OCI-LY3 (cell line): ENCODE data around the gene AMBRA1.
A peak's percentile ranks its signal among the peaks of the same experiment; 100 is the strongest.

Experiments
- H2AFZ ChIP-seq: fragments of 200-600, 300-600 bp; shearing (Covaris generic); 2 replicates; pipeline ENCODE4 v1.6.0; 2014; ENCODE audit warnings: antibody characterized with exemption, low read depth, low read length
- H3K27ac ChIP-seq: fragments of 200-600, 300-600 bp; sonication (generic); 2 replicates; pipeline ENCODE4 v1.5.1; 2014; ENCODE audit warnings: mild to moderate bottlenecking, low read length, moderate library complexity, mixed read lengths
- H3K27me3 ChIP-seq: fragments of 200-600, 300-600 bp; sonication (generic); 2 replicates; pipeline ENCODE4 v1.6.1; 2014; ENCODE audit warnings: low read depth, low read length, mixed read lengths
- H3K36me3 ChIP-seq: fragments of 200-600, 300-600 bp; sonication (generic); replicated peaks from 2 replicates; pipeline ENCODE3; 2014; ENCODE audit warnings: low read depth, low read length, mixed read lengths
- H3K4me1 ChIP-seq: fragments of 300-600, 200-600 bp; sonication (generic); 2 replicates; pipeline ENCODE4 v1.6.1; 2014; ENCODE audit warnings: low read length, mixed read lengths
- H3K4me2 ChIP-seq: fragments of 200-600, 300-600 bp; sonication (generic); 2 replicates; pipeline ENCODE4 v1.6.1; 2014; ENCODE audit warnings: low read length, mixed read lengths
- H3K4me3 ChIP-seq: fragments of 300-600, 200-600 bp; sonication (generic); 2 replicates; pipeline ENCODE4 v1.5.1; 2014; ENCODE audit warnings: antibody characterized with exemption, mild to moderate bottlenecking, low read length, moderate library complexity
- H3K79me2 ChIP-seq: fragments of 300-600, 200-600 bp; shearing (Covaris generic); 2 replicates; pipeline ENCODE4 v1.6.1; 2014; ENCODE audit warnings: mild to moderate bottlenecking, low read length, mixed read lengths
- H3K9ac ChIP-seq: fragments of 300-600, 200-600 bp; shearing (Covaris generic); 2 replicates; pipeline ENCODE4 v1.6.0; 2014; ENCODE audit warnings: mild to moderate bottlenecking, low read length, moderate library complexity
- H3K9me3 ChIP-seq: fragments of 200-600, 300-600 bp; shearing (Covaris generic); 2 replicates; pipeline ENCODE4 v1.6.1; 2014; ENCODE audit warnings: low read length, mixed read lengths; ENCODE audit not compliant: insufficient read depth
- H4K20me1 ChIP-seq: fragments of 200-600, 300-600 bp; sonication (generic); 2 replicates; pipeline ENCODE4 v1.6.1; 2016; ENCODE audit warnings: low read length, mixed read lengths; ENCODE audit not compliant: insufficient read depth
- EZH2phosphoT487 ChIP-seq: fragments of 200-600 bp; shearing (Covaris generic); IDR thresholded peaks from 2 replicates; pipeline ENCODE4 v1.6.1; 2018; ENCODE audit warnings: antibody characterized with exemption, mixed run types, low read depth
- TF ChIP-seq, protein P1 (sequence below): fragments of 200-600, 300-600 bp; sonication (generic); IDR thresholded peaks from 2 replicates; pipeline ENCODE4 v1.5.1; 2014; ENCODE audit warnings: antibody characterized with exemption, low read length, low read depth

AMBRA1 gene

GRCh38 chr11:46390331-46391171 is 203.3 kb downstream of the AMBRA1 start:
- Histone ChIP-seq H3K4me3 (no peak overlapping the region), H3K4me1 (peaks cover 7% of the 10 kb centered on the region), H3K4me2 (no peak overlapping the region), H3K9me3 (no peaks in the 10 kb centered on the region), H3K36me3 (no peaks in the 10 kb centered on the region), H3K27me3 (peaks cover 14% of the 10 kb centered on the region), H4K20me1 (no peaks in the 10 kb centered on the region), H3K79me2 (no peaks in the 10 kb centered on the region), H2AFZ (no peak overlapping the region), H3K27ac (no peak overlapping the region), H3K9ac (no peak overlapping the region)
- TF ChIP-seq, protein P1, sequence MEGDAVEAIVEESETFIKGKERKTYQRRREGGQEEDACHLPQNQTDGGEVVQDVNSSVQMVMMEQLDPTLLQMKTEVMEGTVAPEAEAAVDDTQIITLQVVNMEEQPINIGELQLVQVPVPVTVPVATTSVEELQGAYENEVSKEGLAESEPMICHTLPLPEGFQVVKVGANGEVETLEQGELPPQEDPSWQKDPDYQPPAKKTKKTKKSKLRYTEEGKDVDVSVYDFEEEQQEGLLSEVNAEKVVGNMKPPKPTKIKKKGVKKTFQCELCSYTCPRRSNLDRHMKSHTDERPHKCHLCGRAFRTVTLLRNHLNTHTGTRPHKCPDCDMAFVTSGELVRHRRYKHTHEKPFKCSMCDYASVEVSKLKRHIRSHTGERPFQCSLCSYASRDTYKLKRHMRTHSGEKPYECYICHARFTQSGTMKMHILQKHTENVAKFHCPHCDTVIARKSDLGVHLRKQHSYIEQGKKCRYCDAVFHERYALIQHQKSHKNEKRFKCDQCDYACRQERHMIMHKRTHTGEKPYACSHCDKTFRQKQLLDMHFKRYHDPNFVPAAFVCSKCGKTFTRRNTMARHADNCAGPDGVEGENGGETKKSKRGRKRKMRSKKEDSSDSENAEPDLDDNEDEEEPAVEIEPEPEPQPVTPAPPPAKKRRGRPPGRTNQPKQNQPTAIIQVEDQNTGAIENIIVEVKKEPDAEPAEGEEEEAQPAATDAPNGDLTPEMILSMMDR: no peak
- no peak for TF ChIP-seq EZH2phosphoT487

DNA sequence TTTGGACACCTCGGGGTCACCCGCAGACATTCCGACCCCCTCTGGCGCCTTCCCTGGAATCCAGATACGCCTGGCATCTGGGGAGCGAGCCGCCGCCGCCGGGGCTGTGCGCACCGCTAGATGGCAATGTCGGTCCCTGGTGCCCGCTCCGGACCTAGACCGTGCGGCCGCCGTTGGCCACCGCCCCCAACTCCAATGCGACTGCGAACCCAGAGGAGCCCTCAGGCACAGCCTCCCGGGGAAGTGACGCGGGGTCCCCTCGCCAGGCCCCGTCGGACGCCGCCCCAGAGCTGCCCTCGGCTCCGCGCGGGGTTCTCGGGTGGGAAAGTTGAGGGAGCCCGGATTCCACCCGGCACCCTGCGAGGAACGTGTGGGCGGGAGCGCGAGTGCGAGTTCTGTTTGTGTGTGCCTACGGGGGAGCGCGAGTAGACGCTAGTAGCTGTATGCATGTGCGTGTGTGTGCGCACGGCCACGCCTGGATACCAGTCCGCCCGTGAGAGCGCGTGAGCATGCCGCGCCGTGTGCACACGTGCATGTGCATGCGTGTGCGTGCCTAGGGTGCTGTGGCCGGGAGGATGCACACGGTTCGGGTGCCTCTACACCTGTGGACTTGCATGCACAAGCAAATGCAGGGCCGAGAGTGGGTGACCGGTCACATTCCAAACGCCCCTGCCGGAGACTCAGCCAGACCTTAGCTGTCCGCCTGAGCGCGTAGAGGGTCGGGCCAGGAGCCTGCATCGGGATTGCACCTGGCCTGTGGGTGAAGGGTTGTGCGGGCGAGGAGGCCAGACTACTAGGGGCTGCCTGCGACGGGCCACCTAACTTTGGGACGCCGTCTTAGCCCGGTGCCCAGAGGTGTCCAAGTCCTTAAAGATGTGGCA is 204.1 kb downstream of the AMBRA1 start:
- Histone ChIP-seq H3K79me2 (no peaks in the 10 kb centered on the region), H3K27me3 (peaks cover 14% of the 10 kb centered on the region), H3K9ac (peak overlapping the region; percentile 22; the same call in 1 of the 2 replicates), H3K27ac (no peak overlapping the region), H3K9me3 (no peaks in the 10 kb centered on the region), H2AFZ (peak overlapping the region; percentile 37), H3K4me1 (peaks cover 7% of the 10 kb centered on the region), H4K20me1 (no peaks in the 10 kb centered on the region), H3K4me3 (peak overlapping the region; percentile 79), H3K36me3 (no peaks in the 10 kb centered on the region), H3K4me2 (peak overlapping the region; percentile 98)
- no peak for TF ChIP-seq EZH2phosphoT487
- TF ChIP-seq, protein P1: peak; percentile 81

GRCh38 chr11:46388619-46389449 is 205.0 kb downstream of the AMBRA1 start:
- Histone ChIP-seq H3K4me1 (peaks cover 7% of the 10 kb centered on the region), H3K27ac (no peak overlapping the region), H3K9me3 (no peaks in the 10 kb centered on the region), H4K20me1 (no peaks in the 10 kb centered on the region), H2AFZ (peak overlapping the region; percentile 37), H3K9ac (no peak overlapping the region), H3K4me3 (peak overlapping the region; percentile 79), H3K36me3 (no peaks in the 10 kb centered on the region), H3K27me3 (peaks cover 14% of the 10 kb centered on the region), H3K79me2 (no peaks in the 10 kb centered on the region), H3K4me2 (peak overlapping the region; percentile 98)
- TF ChIP-seq, protein P1: no peak
- no peak for TF ChIP-seq EZH2phosphoT487
